Measurements from ENCODE around the gene HIC1. TPM values are rescaled to one million over a fixed set of nuclear protein-coding genes. Genes with fewer than 3 reads are reported as not detected.

Gene HIC1
- 62.2 and 63.0 TPM in 2 replicates for total RNA-seq

GRCh38 chr17:2054512-2055291, at the start of gene HIC1:
HIC1 (plus strand) TSS chr17:2055103; CDS start chr17:2056691, 1,588 bp downstream.

GRCh38 chr17:2025220-2025621, 29.7 kb upstream of the HIC1 start, which contains the start of gene RTN4RL1:
RTN4RL1 (minus strand) TSS chr17:2025334; CDS start chr17:2024865, 469 bp downstream.

GRCh38 chr17:2029911-2030778, 24.8 kb upstream of the HIC1 start, which contains the start of gene DPH1:
DPH1 (plus strand) TSS chr17:2030153; CDS start chr17:2030170, 17 bp downstream.

GRCh38 chr17:2041561-2042389, 13.1 kb upstream of the HIC1 start, which contains the start of gene OVCA2:
OVCA2 (plus strand) TSS chr17:2042022; CDS start chr17:2042048, 26 bp downstream.

Other genes with a start within 250 kb of the HIC1 start
- 5.4 and 5.7 TPM in 2 replicates for gene SMYD4, start 225.2 kb upstream of the HIC1 start, total RNA-seq
- 36.0 and 46.5 TPM in 2 replicates for gene RPA1, start 225.1 kb upstream of the HIC1 start, total RNA-seq
- 0.10 TPM in 1 of 2 replicates, not detected in the other for gene RTN4RL1, start 29.8 kb upstream of the HIC1 start, total RNA-seq
- 23.5 and 28.3 TPM in 2 replicates for gene DPH1, start 24.9 kb upstream of the HIC1 start, total RNA-seq
- gene OVCA2, start 13.1 kb upstream of the HIC1 start, total RNA-seq = 92.9 and 98.2 TPM in 2 replicates
- gene SMG6, start 248.7 kb downstream of the HIC1 start, total RNA-seq = 49.2 and 73.6 TPM in 2 replicates
- gene SRR, start 248.8 kb downstream of the HIC1 start, total RNA-seq = 23.2 and 37.7 TPM in 2 replicates

All from mammary microvascular endothelial cell (primary cell).